ENCODE data around the gene SLC35G4. TPM values are rescaled to one million over a fixed set of nuclear protein-coding genes. Genes with fewer than 3 reads are reported as not detected.

Gene SLC35G4
- total and polyA plus RNA-seq, 2 of the 13 experiments (the other 11 are each of a cell fraction or from before 2014, with no cell fraction given) = not detected

DNA sequence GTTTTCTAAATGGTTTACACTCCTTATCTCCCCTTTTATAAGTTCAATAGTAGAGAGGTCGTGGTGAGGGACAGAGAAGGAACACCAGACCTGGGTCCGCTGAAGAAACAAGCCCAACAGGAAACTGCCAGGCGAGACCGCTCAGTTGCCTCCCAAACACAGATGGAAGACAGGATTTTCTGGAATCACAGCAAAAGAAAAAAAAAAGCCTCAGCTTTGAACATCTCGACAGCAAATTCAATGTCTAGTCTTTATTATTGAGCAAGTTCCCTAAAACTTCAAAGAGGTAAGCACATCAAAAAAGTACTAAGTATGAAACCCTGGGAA is 46.2 kb downstream of the SLC35G4 start:
- DNase-seq (ENCODE audit: low spot score) = no peak
- Histone ChIP-seq H3K4me2 (ENCODE audit: low read depth, low read length) (no peak overlapping the region), H3K4me3 (replicated peaks in 1 of 3; ENCODE audit: insufficient read depth in 1 of 3, low read depth in 2 of 3, low read length in 3 of 3) (no peak overlapping the region), H3K36me3 (replicated peaks in 1 of 2; ENCODE audit: control insufficient read depth in 1 of 2, insufficient read depth in 2 of 2, low read length in 2 of 2) (no peaks in the 10 kb centered on the region), H3K27ac (ENCODE audit: extremely low read length, insufficient read depth, low read length) (no peak overlapping the region), H4K20me1 (ENCODE audit: insufficient read depth, low read length) (no peaks in the 10 kb centered on the region), H3K9me3 (ENCODE audit: low read length) (no peaks in the 10 kb centered on the region), H2AFZ (ENCODE audit: low read length) (no peak overlapping the region), H3K9ac (ENCODE audit: insufficient read depth, low read depth, low read length) (no peak overlapping the region), H3K4me1 (ENCODE audit: insufficient read depth, low read length) (no peaks in the 10 kb centered on the region), H3K27me3 (ENCODE audit: control insufficient read depth in 1 of 2, insufficient read depth in 2 of 2, low read length in 2 of 2) (peaks cover 6 to 35% of the 10 kb centered on the region in 2 experiments; a peak in 4 of 5 replicates), H3K79me2 (ENCODE audit: insufficient read depth, low read length) (no peaks in the 10 kb centered on the region)
- no peak for FAIRE-seq
- no TSS peak for BruUV-seq (replicated peaks)
- POLR2A ChIA-PET = no interaction called here
- WGBS (ENCODE audit: low lambda C conversion rate) = 54% methylated on average over 5 of the region's 5 CpGs
- ATAC-seq = no peak; the same call in 2 of the 3 replicates
- intact Hi-C loops (cut with micrococcal nuclease; ENCODE audit: unreplicated experiment) = loop anchor here (10.0 kb wide), 1 partner anchor 89 kb away; no protein-coding TSS in a partner anchor
- in situ Hi-C loops (cut with HindIII; ENCODE audit: extremely low pct_ligation_motif_present, low pct_unique_long_range_greater_than_20kb) = loop anchor here (10.0 kb wide), 2 partner anchors 69 to 389 kb away; no protein-coding TSS in a partner anchor
- TF ChIP-seq ZNF776 (CRISPR knock-in tag; IDR thresholded peaks at IDR 0.05) = no peak
- TF ChIP-seq SALL2 (CRISPR knock-in tag; IDR thresholded peaks at IDR 0.05) = no peak
- TF ChIP-seq NR1H2 (CRISPR knock-in tag; IDR thresholded peaks at IDR 0.05; ENCODE audit: borderline replicate concordance, low read depth) = no peak
- TF ChIP-seq FLYWCH1 (CRISPR knock-in tag; IDR thresholded peaks at IDR 0.05) = no peak
- TF ChIP-seq NFATC3 (CRISPR knock-in tag; IDR thresholded peaks at IDR 0.05) = no peak
- TF ChIP-seq ZNF329 (CRISPR knock-in tag; IDR thresholded peaks at IDR 0.05; ENCODE audit: low read depth) = no peak
- TF ChIP-seq, protein P1, sequence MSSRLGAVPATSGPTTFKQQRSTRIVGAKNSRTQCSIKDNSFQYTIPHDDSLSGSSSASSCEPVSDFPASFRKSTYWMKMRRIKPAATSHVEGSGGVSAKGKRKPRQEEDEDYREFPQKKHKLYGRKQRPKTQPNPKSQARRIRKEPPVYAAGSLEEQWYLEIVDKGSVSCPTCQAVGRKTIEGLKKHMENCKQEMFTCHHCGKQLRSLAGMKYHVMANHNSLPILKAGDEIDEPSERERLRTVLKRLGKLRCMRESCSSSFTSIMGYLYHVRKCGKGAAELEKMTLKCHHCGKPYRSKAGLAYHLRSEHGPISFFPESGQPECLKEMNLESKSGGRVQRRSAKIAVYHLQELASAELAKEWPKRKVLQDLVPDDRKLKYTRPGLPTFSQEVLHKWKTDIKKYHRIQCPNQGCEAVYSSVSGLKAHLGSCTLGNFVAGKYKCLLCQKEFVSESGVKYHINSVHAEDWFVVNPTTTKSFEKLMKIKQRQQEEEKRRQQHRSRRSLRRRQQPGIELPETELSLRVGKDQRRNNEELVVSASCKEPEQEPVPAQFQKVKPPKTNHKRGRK (CRISPR knock-in tag; IDR thresholded peaks at IDR 0.05) = no peak
- no peak for TF ChIP-seq SAFB2 (CRISPR knock-in tag; IDR thresholded peaks at IDR 0.05; ENCODE audit: borderline replicate concordance, low read depth)
- TF ChIP-seq ZNF256 (CRISPR knock-in tag; conservative IDR thresholded peaks at IDR 0.05) = no peak
- TF ChIP-seq ZBTB8A (CRISPR knock-in tag; IDR thresholded peaks at IDR 0.05; ENCODE audit: borderline replicate concordance, low read depth) = no peak
- no peak for TF ChIP-seq ZNF30 (CRISPR knock-in tag; IDR thresholded peaks at IDR 0.05)
- TF ChIP-seq, protein P2, sequence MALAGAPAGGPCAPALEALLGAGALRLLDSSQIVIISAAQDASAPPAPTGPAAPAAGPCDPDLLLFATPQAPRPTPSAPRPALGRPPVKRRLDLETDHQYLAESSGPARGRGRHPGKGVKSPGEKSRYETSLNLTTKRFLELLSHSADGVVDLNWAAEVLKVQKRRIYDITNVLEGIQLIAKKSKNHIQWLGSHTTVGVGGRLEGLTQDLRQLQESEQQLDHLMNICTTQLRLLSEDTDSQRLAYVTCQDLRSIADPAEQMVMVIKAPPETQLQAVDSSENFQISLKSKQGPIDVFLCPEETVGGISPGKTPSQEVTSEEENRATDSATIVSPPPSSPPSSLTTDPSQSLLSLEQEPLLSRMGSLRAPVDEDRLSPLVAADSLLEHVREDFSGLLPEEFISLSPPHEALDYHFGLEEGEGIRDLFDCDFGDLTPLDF (CRISPR knock-in tag; IDR thresholded peaks at IDR 0.05) = no peak
- no peak for TF ChIP-seq TAF1 (CRISPR knock-in tag; IDR thresholded peaks at IDR 0.05)
- TF ChIP-seq ZFYVE20 (CRISPR knock-in tag; IDR thresholded peaks at IDR 0.05; ENCODE audit: borderline replicate concordance, low read depth) = no peak
- TF ChIP-seq, protein P3, sequence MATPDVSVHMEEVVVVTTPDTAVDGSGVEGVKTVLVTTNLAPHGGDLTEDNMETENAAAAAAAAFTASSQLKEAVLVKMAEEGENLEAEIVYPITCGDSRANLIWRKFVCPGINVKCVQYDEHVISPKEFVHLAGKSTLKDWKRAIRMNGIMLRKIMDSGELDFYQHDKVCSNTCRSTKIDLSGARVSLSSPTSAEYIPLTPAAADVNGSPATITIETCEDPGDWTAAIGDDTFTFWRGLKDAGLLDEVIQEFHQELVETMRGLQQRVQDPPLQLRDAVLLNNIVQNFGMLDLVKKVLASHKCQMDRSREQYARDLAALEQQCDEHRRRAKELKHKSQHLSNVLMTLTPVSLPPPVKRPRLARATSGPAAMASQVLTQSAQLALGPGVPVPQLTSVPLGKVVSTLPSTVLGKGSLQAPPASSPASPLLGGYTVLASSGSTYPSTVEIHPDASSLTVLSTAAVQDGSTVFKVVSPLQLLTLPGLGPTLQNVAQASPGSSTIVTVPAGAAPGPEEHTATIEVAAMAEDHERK (CRISPR knock-in tag; IDR thresholded peaks at IDR 0.05; ENCODE audit: low read depth) = no peak
- TF ChIP-seq, protein P4, sequence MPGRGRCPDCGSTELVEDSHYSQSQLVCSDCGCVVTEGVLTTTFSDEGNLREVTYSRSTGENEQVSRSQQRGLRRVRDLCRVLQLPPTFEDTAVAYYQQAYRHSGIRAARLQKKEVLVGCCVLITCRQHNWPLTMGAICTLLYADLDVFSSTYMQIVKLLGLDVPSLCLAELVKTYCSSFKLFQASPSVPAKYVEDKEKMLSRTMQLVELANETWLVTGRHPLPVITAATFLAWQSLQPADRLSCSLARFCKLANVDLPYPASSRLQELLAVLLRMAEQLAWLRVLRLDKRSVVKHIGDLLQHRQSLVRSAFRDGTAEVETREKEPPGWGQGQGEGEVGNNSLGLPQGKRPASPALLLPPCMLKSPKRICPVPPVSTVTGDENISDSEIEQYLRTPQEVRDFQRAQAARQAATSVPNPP (CRISPR knock-in tag; IDR thresholded peaks at IDR 0.05) = no peak
- CTCF ChIA-PET (ENCODE audit: low intra/inter-chr PET ratio, low total read pairs) = interaction anchor here (0.9 to 1.1 kb wide), 3 partner anchors 73 to 383 kb away, joined by 3 to 6 read pairs (median 4); no protein-coding TSS in a partner anchor

All from HepG2 (cell line).